GM21737 (cell line): Measurements from ENCODE around the gene ZNF565.
"Not testable (repeated sequence)": the region's sequence is repeated elsewhere in the genome, so short reads cannot be mapped to it uniquely, and the experiment has no call there.

ENCODE experiments used
- ATAC-seq: cut with Tn5 transposase; IDR thresholded peaks from one replicate; pipeline ENCODE4 v1.9.1; 2021; ENCODE audit warnings: mild to moderate bottlenecking, moderate library complexity; ENCODE audit not compliant: unreplicated experiment

The ZNF565 gene

DNA sequence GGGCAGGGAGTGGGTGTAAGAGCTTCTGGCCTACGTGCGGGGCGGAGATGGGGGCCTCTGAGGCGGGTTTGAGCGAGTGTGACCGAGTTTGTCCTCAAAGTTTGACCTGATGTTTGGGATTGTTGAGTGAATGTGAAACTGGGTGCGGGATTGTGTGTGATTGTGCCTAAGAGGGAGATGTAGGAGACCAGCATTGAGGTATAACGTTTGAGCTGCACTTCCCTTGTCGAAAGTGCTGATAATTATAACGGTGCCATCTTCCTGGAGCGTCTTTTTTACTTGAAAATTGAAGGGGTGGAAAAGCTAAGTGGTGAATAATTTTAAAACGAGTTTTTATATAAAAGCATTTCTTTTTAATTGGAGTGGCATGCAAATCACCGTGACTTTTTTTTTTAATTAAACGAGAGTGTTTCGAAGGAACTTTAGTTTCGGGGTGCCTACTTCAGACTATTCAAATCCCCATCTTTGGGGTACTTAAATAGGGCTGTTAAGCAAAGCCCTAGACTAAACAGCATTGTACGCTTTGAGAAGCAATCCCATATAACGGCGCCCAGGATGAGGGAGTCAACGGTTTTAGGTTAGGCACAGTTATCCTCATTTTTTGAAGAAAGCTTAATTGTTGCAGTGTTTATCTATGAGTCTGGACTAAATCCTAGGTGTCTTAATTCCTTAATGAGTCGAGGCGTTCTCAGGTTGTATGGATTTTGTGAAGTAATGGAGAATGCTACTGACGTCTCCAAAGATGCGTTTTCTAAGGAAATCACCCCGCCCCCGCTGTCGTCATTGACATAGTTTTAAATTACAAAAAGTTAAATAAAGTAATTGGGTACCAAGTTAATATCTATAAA, 1.0 kb upstream of the ZNF565 start:
- ATAC-seq = peak; percentile 9

DNA sequence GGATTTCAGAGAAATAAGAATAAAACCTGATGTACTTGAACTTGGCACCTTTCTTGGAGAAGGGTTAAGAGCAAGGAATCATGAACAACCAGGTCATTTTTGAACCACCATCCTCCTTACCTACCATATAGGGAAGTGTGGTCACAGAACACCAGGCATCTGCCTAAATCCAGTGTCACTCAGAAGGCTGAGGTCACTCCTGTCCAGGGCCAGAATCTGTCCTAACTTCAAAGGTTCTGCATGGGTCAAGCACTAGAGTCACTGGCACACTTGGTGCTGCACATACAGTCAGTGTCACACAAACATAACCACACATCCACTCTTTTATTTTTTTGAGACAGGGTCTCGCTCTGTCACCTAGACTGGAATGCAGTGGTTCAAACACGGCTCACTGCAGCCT, 1.6 kb downstream of the ZNF565 start:
- ATAC-seq = no peak

GRCh38 chr19:36210497-36210896, 4.0 kb downstream of the ZNF565 start:
- ATAC-seq = no peak

DNA sequence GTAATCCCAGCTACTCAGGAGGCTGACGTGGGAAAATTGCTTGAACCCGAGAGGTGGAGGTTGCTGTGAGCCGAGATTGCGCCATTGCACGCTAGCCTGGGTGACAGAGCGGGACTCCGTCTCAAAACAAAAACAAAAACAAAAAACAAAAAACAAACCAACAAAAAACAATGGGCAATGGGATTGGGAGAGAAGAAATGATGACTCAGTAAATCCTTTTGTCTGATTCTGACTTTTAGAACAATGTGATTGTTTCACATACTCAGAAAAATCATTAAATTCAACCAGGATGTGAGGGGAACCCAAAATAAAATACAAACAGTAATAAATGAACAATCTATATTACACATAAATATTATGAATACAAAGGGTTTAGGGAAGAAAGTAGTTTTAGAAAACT, 5.1 kb downstream of the ZNF565 start:
- no peak for ATAC-seq

GRCh38 chr19:36207605-36208252, 6.7 kb downstream of the ZNF565 start:
- no peak for ATAC-seq

DNA sequence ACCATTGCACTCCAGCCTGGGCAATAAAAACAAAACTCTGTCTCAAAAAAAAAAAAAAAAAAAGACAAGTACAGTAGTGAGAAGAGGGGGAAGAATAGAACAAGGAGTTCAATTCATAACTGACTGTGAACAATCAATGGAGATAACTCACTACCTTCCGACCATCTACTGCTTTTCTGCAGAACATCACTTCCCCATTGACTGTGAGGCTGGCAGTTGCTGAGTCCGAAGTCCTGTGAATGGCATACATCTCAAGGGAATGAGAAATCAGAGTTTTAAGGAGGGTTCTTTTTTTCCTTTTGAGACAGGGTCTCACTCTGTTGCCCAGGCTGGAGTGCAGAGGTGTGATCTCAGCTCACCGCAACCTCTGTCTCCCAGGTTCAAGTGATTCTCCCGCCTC, 11.2 kb downstream of the ZNF565 start:
- no peak for ATAC-seq

- ATAC-seq = no peak
These were observed 12.8 kb downstream of the ZNF565 start for GRCh38 chr19:36201684-36202083.

- no peak for ATAC-seq
These were observed 16.3 kb downstream of the ZNF565 start for GRCh38 chr19:36198119-36198518.

- ATAC-seq = no peak
These were observed 18.2 kb downstream of the ZNF565 start for GRCh38 chr19:36196249-36196648.

DNA sequence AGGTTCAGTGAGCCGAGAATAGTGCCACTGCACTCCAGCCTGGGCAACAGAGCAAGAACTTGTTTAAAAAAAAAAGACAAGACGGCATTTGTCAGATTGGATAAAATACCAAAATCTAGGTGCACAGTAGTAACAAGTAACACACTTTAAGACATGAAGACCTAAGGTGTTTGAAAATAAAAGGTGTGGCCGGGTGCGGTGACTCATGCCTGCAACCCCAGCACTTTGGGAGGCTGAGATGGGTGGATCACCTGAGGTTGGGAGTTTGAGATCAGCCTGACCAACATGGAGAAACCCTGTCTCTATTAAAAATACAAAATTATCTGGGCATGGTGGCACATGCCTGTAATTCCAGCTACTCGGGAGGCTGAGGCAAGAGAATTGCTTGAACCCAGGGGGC, 27.7 kb downstream of the ZNF565 start:
- ATAC-seq = not testable (repeated sequence)

- no peak for ATAC-seq
These were observed 31.2 kb downstream of the ZNF565 start for GRCh38 chr19:36183245-36183628.

GRCh38 chr19:36182612-36183244, 31.7 kb downstream of the ZNF565 start:
- no peak for ATAC-seq

GRCh38 chr19:36179077-36179476, 35.4 kb downstream of the ZNF565 start:
- not testable (repeated sequence) for ATAC-seq

DNA sequence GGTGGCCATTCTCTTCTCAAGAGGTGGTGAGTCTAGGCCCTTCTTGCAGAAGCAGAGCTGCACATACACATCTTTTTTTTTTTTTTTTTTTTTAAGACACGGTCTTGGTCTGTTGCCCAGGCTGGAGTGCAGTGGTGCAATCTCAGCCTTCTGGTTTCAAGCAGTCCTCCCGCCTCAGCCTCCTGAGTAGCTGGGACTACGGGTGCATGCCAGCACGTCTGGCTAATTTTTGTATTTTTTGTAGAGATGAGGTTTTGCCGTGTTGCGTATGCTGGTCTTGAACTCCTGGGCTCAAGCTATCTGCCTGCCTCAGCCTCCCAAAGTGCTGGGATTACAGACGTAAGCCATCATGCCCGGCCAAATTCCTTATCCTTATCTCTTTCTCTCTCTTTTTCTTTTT, 40.6 kb downstream of the ZNF565 start:
- ATAC-seq = not testable (repeated sequence)

GRCh38 chr19:36172852-36173251, 41.6 kb downstream of the ZNF565 start:
- ATAC-seq = no peak

GRCh38 chr19:36169084-36169760, 45.2 kb downstream of the ZNF565 start:
- ATAC-seq = no peak

- ATAC-seq = no peak
These were observed 50.7 kb downstream of the ZNF565 start for GRCh38 chr19:36163813-36164212.

DNA sequence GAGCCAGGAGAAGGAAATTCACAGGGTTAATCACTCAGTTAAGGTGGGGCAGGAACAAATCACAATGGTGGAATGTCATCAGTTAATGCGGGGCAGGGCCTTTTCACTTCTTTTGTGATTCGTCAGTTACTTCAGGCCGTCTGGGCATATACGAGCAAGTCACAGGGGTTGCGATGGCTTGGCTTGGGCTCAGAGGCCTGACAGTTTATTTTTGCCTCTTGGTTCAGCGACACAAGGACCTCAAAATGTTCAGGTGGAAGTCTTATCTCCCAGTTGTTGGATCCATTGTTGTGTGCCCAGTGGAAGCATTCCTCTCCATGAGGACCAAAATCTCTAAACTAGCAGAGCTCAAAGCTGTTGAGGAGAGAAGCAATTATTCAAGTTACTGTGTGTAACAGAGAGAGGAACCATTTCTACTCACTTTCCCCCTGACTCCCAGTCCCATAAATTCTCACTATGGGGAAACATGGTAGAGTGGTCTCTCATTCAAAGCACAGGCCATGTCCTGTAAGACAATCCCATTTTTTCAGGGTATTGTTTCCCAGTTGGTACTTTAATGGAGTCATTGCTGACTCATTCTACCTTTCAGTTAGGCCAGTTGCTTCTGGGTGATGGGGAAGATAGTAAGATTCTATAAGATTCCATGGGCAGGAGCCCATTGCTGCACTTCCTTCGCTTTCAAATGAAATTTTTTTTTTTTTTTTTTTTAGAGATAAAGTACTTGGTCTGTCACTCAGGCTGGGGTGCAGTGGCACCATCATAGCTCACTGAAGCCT, 53.5 kb downstream of the ZNF565 start:
- ATAC-seq = no peak

DNA sequence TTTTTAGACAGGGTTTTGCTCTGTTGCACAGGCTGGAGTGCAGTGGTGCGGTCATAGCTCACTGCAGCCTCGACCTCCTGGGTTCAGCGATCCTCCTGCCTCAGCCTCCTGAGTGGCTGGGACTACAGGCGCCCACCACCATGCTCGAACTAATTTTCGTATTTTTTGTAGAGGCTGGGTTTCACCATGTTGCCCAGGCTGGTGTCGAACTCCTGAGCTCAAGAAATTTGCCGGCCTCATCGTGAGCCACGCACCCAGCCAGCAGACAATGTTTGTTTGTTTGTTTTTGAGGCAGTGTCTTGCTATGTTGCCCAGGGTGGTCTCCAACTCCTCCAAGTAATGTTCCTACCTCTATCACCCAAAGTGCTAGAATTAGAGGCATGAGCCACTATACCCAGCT, 61.3 kb downstream of the ZNF565 start:
- ATAC-seq = no peak

DNA sequence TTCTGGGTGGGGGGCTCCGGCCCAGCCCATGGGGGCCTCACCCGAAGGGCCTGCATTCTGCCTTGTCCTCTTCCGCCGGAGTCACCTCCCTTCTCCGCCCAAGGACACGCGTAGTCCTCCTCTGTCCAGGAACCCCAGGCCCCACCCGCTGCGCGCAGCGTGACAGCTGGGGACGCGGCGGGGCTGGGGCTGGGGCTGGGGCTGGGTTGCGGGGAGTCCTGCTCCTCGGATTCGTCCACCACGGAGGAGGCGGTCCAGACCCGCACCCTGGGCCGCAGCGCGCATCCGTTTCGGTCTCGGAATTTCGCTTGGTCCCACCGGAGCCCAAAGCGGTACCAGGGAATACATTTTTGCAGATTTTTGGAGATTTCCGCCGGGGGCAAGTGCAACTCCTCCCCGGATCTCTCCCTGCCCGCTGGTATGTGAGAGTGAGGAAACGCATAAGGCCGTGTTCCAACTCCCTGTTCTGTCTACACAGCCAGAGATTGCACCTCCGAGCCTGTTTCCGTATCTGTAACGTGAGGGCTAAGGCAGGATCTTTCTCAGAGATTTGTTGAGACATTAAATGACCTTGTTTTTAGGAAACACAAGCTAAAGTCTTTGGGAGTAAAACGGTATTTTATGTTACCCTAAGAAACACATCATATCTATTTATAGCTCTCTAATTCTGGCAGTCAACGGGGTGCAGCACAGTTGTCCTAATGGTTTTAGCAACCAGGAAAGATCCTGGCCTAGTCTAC, 61.9 kb downstream of the ZNF565 start, which contains the start of gene COX7A1:
Gene COX7A1 (minus strand): TSS at position 96 of the 740 bp plus-strand sequence. CDS start 40 bp downstream, at position 56.
- no peak for ATAC-seq
